NCI-H2081 treated with DMSO at 0.1 percent for 48 hours (cell line): ENCODE results near the gene PUS3.
"Not testable (repeated sequence)": the region's sequence is repeated elsewhere in the genome, so short reads cannot be mapped to it uniquely, and the experiment has no call there.

Experiments used
- DNase-seq: peaks from one replicate; lab custom pipeline; 2025; lab: John Stamatoyannopoulos, UW

PUS3 gene

GRCh38 chr11:125916683-125917347 lies 13.8 kb upstream of the PUS3 start:
- DNase-seq, result no peak

- DNase-seq, result not testable (repeated sequence)
Observed at GRCh38 chr11:125914601-125915000, 11.6 kb upstream of the PUS3 start.

- no peak for DNase-seq
Observed at GRCh38 chr11:125910226-125910849, 7.3 kb upstream of the PUS3 start.

GRCh38 chr11:125904678-125905077 lies 1.7 kb upstream of the PUS3 start:
- no peak for DNase-seq

GRCh38 chr11:125903711-125904659 lies 979 bp upstream of the PUS3 start, which contains the start of gene DDX25:
Gene DDX25, plus strand, starts transcription at chr11:125904508. Its CDS starts 10 bp downstream, at chr11:125904518.
- no peak for DNase-seq

- DNase-seq, result no peak
Observed at GRCh38 chr11:125902277-125902926, 604 bp downstream of the PUS3 start.

- DNase-seq, result no peak
Observed at GRCh38 chr11:125901872-125902271, 1.1 kb downstream of the PUS3 start.

- no peak for DNase-seq
Observed at GRCh38 chr11:125892994-125893393, 10.0 kb downstream of the PUS3 start.

GRCh38 chr11:125892071-125892470 lies 10.9 kb downstream of the PUS3 start:
- no peak for DNase-seq

- DNase-seq, result no peak
Observed at GRCh38 chr11:125890447-125891100, 12.4 kb downstream of the PUS3 start.

GRCh38 chr11:125887373-125888324 lies 15.4 kb downstream of the PUS3 start, which contains the start of gene HYLS1:
Gene HYLS1, plus strand, starts transcription at chr11:125887668. Its CDS starts 11,701 bp downstream, at chr11:125899369.
- peak; percentile 69 for DNase-seq

GRCh38 chr11:125886997-125887372 lies 16.0 kb downstream of the PUS3 start:
- no peak for DNase-seq

- DNase-seq, result no peak
Observed at GRCh38 chr11:125883375-125883774, 19.6 kb downstream of the PUS3 start.

- no peak for DNase-seq
Observed at GRCh38 chr11:125881291-125881690, 21.7 kb downstream of the PUS3 start.

GRCh38 chr11:125874556-125875124 lies 28.4 kb downstream of the PUS3 start:
- DNase-seq, result peak; percentile 30

GRCh38 chr11:125873881-125874555 lies 29.0 kb downstream of the PUS3 start:
- no peak for DNase-seq

- no peak for DNase-seq
Observed at GRCh38 chr11:125872138-125872491, 30.9 kb downstream of the PUS3 start.

GRCh38 chr11:125871391-125872137 lies 31.4 kb downstream of the PUS3 start:
- DNase-seq, result no peak

- DNase-seq, result no peak
Observed at GRCh38 chr11:125869521-125869920, 33.5 kb downstream of the PUS3 start.
